ENCODE results near the gene PRKAA1.

GRCh38 chr5:40738502-40738901 is 59.7 kb downstream of the PRKAA1 start:
- no peak for TF ChIP-seq USF2 (IDR thresholded peaks at IDR 0.05; ENCODE audit: borderline replicate concordance, low read depth, low read length)
- no peak for TF ChIP-seq NFIC (IDR thresholded peaks at IDR 0.05; ENCODE audit: borderline replicate concordance)
